GM12891 (cell line): ENCODE results near the gene IQCF6.

Experiments used
- POLR2A ChIP-seq: IDR thresholded peaks from 2 replicates; pipeline ENCODE4 v1.6.1; 2011; ENCODE audit warnings: low read depth, low read length, control low read depth
- POLR2AphosphoS5 ChIP-seq: IDR thresholded peaks from 2 replicates; pipeline ENCODE4 v1.6.1; 2011; ENCODE audit warnings: low read depth, low read length, control low read depth
- POU2F2 ChIP-seq: IDR thresholded peaks from 2 replicates; pipeline ENCODE4 v1.6.1; 2011; ENCODE audit warnings: low read depth, mild to moderate bottlenecking, control low read depth, low read length, moderate library complexity
- SPI1 ChIP-seq: IDR thresholded peaks from 2 replicates; pipeline ENCODE4 v1.6.1; 2011; ENCODE audit warnings: low read depth, low read length, control low read depth
- TAF1 ChIP-seq: IDR thresholded peaks from 2 replicates; pipeline ENCODE4 v1.6.1; 2011; ENCODE audit warnings: low read depth, low read length, control low read depth

DNA sequence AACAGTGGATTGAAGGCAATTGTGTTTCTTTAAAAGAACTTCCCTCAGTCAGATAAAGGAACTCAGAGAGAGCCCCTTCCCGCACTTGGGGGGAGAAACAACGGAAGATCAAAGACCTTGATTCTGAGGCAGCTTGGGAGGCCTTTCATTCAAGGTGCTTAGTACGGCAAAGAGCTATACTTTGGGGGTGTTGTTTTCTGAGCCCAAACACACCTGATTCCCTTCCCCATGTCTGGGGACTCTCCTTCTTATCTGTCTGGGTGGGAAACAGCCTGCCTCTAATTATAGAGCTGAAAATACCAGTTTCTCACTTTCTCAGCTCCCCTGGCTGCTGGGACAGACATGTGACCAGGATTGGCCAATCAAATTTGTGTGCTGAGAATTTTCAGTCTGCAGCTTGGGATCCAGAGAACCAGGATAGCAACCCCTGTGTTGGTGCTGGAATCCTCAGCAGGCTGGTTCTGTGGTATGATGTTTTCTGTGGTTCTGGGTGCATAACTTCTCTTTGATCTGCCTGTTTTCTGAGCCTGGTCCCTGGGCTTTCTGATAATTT lies 19.4 kb upstream of the IQCF6 start:
- TF ChIP-seq POLR2A (no peak), POLR2AphosphoS5 (no peak), SPI1 (no peak), TAF1 (no peak), POU2F2 (no peak)
